Activated B cell treated with CpG ODN at 0.5 μM for 24 hours (primary cell): Measurements from ENCODE around the gene MIA. TPM values are rescaled to one million over a fixed set of nuclear protein-coding genes. Genes with fewer than 3 reads are reported as not detected.

ENCODE experiments used
- ATAC-seq: fragments of 200-7000 bp; cut with Tn5 transposase; one replicate; pipeline ENCODE4 v1.10.0; 2021; ENCODE audit warnings: low read depth, mild to moderate bottlenecking, moderate library complexity
- CTCF ChIA-PET: fragments of 350-600 bp; sonication (Branson Sonifier 250); formaldehyde crosslinking; loops from one replicate; lab custom pipeline; 2021; ENCODE audit warnings: antibody characterized with exemption; lab: Charles Lee
- POLR2A ChIA-PET: fragments of 350-600 bp; sonication (Branson Sonifier 250); formaldehyde crosslinking; loops from one replicate; lab custom pipeline; 2021; ENCODE audit warnings: antibody characterized with exemption; lab: Charles Lee
- DNase-seq: peaks from one replicate; pipeline ENCODE4 v3.0.0; 2022
- H3K27ac Mint-ChIP-seq: one replicate; pipeline ENCODE4 v1.8.0; 2020; ENCODE audit warnings: mixed read lengths
- H3K27me3 Mint-ChIP-seq: one replicate; pipeline ENCODE4 v1.8.0; 2021; ENCODE audit warnings: mixed read lengths
- H3K36me3 Mint-ChIP-seq: one replicate; pipeline ENCODE4 v1.8.0; 2021; ENCODE audit warnings: low read depth, mixed read lengths
- H3K4me1 Mint-ChIP-seq: one replicate; pipeline ENCODE4 v1.8.0; 2021; ENCODE audit warnings: mixed read lengths
- H3K4me3 Mint-ChIP-seq: one replicate; pipeline ENCODE4 v1.8.0; 2020; ENCODE audit warnings: mild to moderate bottlenecking, mixed read lengths
- H3K9me3 Mint-ChIP-seq: one replicate; pipeline ENCODE4 v1.8.0; 2020; ENCODE audit warnings: mixed read lengths
- intact Hi-C: fragments of 100-400 bp; cut with micrococcal nuclease; formaldehyde crosslinking; loops from one replicate; pipeline ENCODE4 v1.15.1; 2024
- total RNA-seq: library from RNA; stranded (reverse); gene quantifications from 2 replicates; pipeline ENCODE4 v1.2.3, GENCODE V29; 2022
- TF ChIP-seq, protein P1 (sequence below): fragments of 200-600 bp; IDR thresholded peaks from one replicate; pipeline ENCODE4 v1.8.0; 2022; ENCODE audit warnings: antibody characterized with exemption, mild to moderate bottlenecking

Gene MIA
- total RNA-seq, 1 donor from 2014 or later, result 1.4 TPM

GRCh38 chr19:40775632-40776022, 306 bp downstream of the MIA start:
- peak overlapping the region; percentile 44 for H3K4me3 Mint-ChIP-seq
- intact Hi-C loops, result loop anchor here (2.0 to 10.0 kb wide), 4 partner anchors 171 to 1179 kb away; partner anchors contain the start of genes AKT2 and RABAC1
- H3K4me1 Mint-ChIP-seq, result peaks cover 67% of the 10 kb centered on the region
- ChIA-PET POLR2A (interaction anchor here (3.5 to 6.7 kb wide), 3 partner anchors 23 to 488 kb away, joined by 37 to 351 read pairs (median 287); partner anchors contain the start of genes ACTMAP, EGLN2, HNRNPUL1 and SNRPA), CTCF (interaction anchor here (4.1 kb wide), 1 partner anchor 31 kb away, joined by 23 read pairs; no protein-coding TSS in a partner anchor)
- H3K27me3 Mint-ChIP-seq, result no peaks in the 10 kb centered on the region
- peaks cover 37% of the 10 kb centered on the region for H3K36me3 Mint-ChIP-seq
- TF ChIP-seq, protein P1, sequence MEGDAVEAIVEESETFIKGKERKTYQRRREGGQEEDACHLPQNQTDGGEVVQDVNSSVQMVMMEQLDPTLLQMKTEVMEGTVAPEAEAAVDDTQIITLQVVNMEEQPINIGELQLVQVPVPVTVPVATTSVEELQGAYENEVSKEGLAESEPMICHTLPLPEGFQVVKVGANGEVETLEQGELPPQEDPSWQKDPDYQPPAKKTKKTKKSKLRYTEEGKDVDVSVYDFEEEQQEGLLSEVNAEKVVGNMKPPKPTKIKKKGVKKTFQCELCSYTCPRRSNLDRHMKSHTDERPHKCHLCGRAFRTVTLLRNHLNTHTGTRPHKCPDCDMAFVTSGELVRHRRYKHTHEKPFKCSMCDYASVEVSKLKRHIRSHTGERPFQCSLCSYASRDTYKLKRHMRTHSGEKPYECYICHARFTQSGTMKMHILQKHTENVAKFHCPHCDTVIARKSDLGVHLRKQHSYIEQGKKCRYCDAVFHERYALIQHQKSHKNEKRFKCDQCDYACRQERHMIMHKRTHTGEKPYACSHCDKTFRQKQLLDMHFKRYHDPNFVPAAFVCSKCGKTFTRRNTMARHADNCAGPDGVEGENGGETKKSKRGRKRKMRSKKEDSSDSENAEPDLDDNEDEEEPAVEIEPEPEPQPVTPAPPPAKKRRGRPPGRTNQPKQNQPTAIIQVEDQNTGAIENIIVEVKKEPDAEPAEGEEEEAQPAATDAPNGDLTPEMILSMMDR, result no peak
- H3K9me3 Mint-ChIP-seq, result peaks cover 4% of the 10 kb centered on the region
- no peak for ATAC-seq
- DNase-seq, result no peak
- peak overlapping the region; percentile 30 for H3K27ac Mint-ChIP-seq

GRCh38 chr19:40776364-40776763, 1.0 kb downstream of the MIA start:
- H3K27ac Mint-ChIP-seq, result peak overlapping the region; percentile 99
- H3K9me3 Mint-ChIP-seq, result no peaks in the 10 kb centered on the region
- POLR2A ChIA-PET, result interaction anchor here (0.7 to 6.7 kb wide), 9 partner anchors 8 to 1360 kb away, joined by 3 to 351 read pairs (median 50); partner anchors contain the start of genes ACTMAP, COQ8B, EGLN2 and HNRNPUL1
- H3K36me3 Mint-ChIP-seq, result peaks cover 34% of the 10 kb centered on the region
- intact Hi-C loops, result loop anchor here (2.0 to 10.0 kb wide), 4 partner anchors 172 to 1178 kb away; partner anchors contain the start of genes AKT2 and RABAC1
- no peak for ATAC-seq
- DNase-seq, result no peak
- no peaks in the 10 kb centered on the region for H3K27me3 Mint-ChIP-seq
- H3K4me1 Mint-ChIP-seq, result peaks cover 68% of the 10 kb centered on the region
- CTCF ChIA-PET, result interaction anchor here (3.8 to 4.1 kb wide), 2 partner anchors 24 to 31 kb away, joined by 23 to 25 read pairs; partner anchors contain the start of genes ACTMAP and SNRPA
- peak overlapping the region; percentile 15 for H3K4me3 Mint-ChIP-seq
- TF ChIP-seq, protein P1, result no peak

GRCh38 chr19:40776932-40777644, 1.8 kb downstream of the MIA start:
- TF ChIP-seq, protein P1, result no peak
- H3K27me3 Mint-ChIP-seq, result no peaks in the 10 kb centered on the region
- H3K4me1 Mint-ChIP-seq, result peaks cover 73% of the 10 kb centered on the region
- ATAC-seq, result peak; percentile 62
- no peaks in the 10 kb centered on the region for H3K9me3 Mint-ChIP-seq
- H3K36me3 Mint-ChIP-seq, result peaks cover 34% of the 10 kb centered on the region
- H3K27ac Mint-ChIP-seq, result peak overlapping the region; percentile 99
- peak overlapping the region; percentile 98 for H3K4me3 Mint-ChIP-seq
- intact Hi-C loops, result loop anchor here (1.0 to 10.0 kb wide), 9 partner anchors 21 to 1178 kb away; partner anchors contain the start of genes ACTMAP, AKT2 and RABAC1
- ChIA-PET POLR2A (interaction anchor here (0.6 to 6.7 kb wide), 42 partner anchors 9 to 1928 kb away, joined by 3 to 351 read pairs (median 8); partner anchors contain the start of genes ACTMAP, AKT2, B9D2 and C19orf47), CTCF (interaction anchor here (1.5 to 4.1 kb wide), 5 partner anchors 21 to 114 kb away, joined by 3 to 25 read pairs (median 18); partner anchors contain the start of genes ACTMAP, EGLN2 and SNRPA)
- peak; percentile 72 for DNase-seq

DNA sequence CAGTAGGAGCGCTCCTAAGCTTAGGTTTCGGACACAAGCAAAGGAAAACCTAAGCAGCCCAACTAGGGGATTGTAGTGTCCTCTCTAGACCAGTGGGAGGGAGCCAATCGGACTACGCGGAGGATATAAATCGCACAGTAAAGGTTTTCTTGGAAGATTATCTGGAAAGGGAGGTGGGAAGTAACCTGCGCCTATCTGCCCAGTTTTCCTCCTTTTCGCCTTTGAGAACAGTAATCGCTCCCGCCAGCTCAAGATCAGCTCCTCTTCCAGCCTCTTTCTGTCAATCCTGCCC, 2.3 kb downstream of the MIA start:
- peaks cover 39% of the 10 kb centered on the region for H3K36me3 Mint-ChIP-seq
- H3K4me1 Mint-ChIP-seq, result peaks cover 74% of the 10 kb centered on the region
- peak overlapping the region; percentile 98 for H3K4me3 Mint-ChIP-seq
- H3K27ac Mint-ChIP-seq, result peak overlapping the region; percentile 99
- intact Hi-C loops, result loop anchor here (1.0 to 10.0 kb wide), 9 partner anchors 21 to 1177 kb away; partner anchors contain the start of genes ACTMAP, AKT2 and RABAC1
- DNase-seq (no peak), ATAC-seq (no peak)
- H3K27me3 Mint-ChIP-seq, result no peaks in the 10 kb centered on the region
- CTCF ChIA-PET, result interaction anchor here (1.5 to 4.1 kb wide), 5 partner anchors 20 to 114 kb away, joined by 3 to 25 read pairs (median 18); partner anchors contain the start of genes ACTMAP, EGLN2 and SNRPA
- no peaks in the 10 kb centered on the region for H3K9me3 Mint-ChIP-seq
- TF ChIP-seq, protein P1, result no peak
- POLR2A ChIA-PET, result interaction anchor here (0.6 to 6.7 kb wide), 46 partner anchors 9 to 1929 kb away, joined by 3 to 351 read pairs (median 8); partner anchors contain the start of genes ACTMAP, AKT2, B9D2 and C19orf47
